HL-60 (cell line): ENCODE data around the gene AFF3.
A peak's percentile ranks its signal among the peaks of the same experiment; 100 is the strongest.

Experiments used
- DNase-seq, 2 experiments: peaks; one replicate each; pipeline ENCODE4 v3.0.0-alpha.2; 2010 to 2020; ENCODE audit warnings: low read depth in 1 of 2, low spot score in 1 of 2
- H3K27ac ChIP-seq: fragments of 250-450 bp; sonication (Bioruptor Pico); replicated peaks from 2 replicates; pipeline ENCODE4 v1.5.1; 2020; ENCODE audit warnings: mild to moderate bottlenecking, moderate library complexity
- H3K27me3 ChIP-seq: fragments of 250-450 bp; sonication (Bioruptor Pico); 2 replicates; pipeline ENCODE4 v1.5.1; 2021; ENCODE audit warnings: mild to moderate bottlenecking, moderate library complexity; ENCODE audit not compliant: insufficient read depth, poor library complexity, severe bottlenecking
- H3K4me3 ChIP-seq: replicated peaks from 2 replicates; pipeline ENCODE4 v1.5.1; 2011; ENCODE audit warnings: mild to moderate bottlenecking, control low read depth, low read length; ENCODE audit not compliant: insufficient read depth
- GABPA ChIP-seq: IDR thresholded peaks from 2 replicates; pipeline ENCODE4 v1.6.1; 2012; ENCODE audit warnings: low read depth
- POLR2AphosphoS5 ChIP-seq: IDR thresholded peaks from 2 replicates; pipeline ENCODE4 v1.6.1; 2012; ENCODE audit warnings: low read depth
- SPI1 ChIP-seq: IDR thresholded peaks from 2 replicates; pipeline ENCODE4 v1.6.1; 2012; ENCODE audit warnings: low read depth, mild to moderate bottlenecking, borderline replicate concordance
- TF ChIP-seq, protein P1 (sequence below): IDR thresholded peaks from 2 replicates; pipeline ENCODE4 v1.6.1; 2012; ENCODE audit warnings: low read depth; ENCODE audit not compliant: insufficient replicate concordance
- TF ChIP-seq, protein P2 (sequence below): IDR thresholded peaks from one replicate; pipeline ENCODE4 v1.5.1; 2011; ENCODE audit warnings: low read length, control low read depth, inconsistent platforms; ENCODE audit not compliant: insufficient read depth

AFF3 gene

DNA sequence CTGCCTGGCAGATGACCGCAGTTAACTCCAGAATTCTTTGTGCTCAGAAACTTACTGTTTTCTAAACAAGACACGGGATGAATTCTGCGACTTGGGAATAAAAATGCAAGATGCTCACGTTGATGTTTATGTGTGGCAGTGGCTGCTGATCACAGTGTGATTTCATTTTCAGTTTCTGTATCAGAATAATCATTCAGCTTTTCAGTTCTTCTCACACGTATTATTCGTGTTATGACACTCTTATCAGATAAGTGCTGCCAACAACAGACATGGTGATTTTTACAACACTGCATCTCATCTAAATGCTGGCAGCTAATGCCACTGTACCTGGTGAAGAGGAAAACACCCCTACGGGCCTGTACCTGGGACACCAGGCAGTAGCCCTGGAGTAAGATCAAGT lies 379.7 kb downstream of the AFF3 start:
- Histone ChIP-seq H3K27ac (no peak overlapping the region), H3K4me3 (no peak overlapping the region), H3K27me3 (no peaks in the 10 kb centered on the region)
- no peak for TF ChIP-seq SPI1
- DNase-seq: no peak

DNA sequence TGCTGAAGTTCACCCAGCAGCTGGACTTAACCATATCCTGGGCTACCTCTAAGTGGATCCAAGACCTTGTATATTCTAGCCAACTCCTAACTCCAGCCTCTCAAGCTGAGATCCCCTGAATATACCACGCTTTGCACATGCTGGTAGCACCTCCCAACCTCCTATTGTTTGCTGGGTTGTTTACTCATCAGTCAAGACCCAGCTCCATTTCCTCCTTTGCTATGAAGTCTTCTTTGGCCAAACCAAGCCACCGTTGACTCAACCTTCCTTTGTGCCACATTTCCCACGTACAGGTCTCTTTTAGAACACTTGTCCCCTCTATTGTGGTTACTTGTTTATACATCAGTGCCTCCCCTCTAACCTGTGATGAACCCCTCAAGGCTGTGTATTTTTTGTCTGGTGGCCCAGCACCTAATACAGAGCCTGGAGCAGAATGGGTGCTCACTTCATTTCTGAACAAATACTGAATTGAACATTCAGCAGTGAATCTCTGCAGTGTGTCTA lies 384.7 kb downstream of the AFF3 start:
- no peak overlapping the region for H3K4me3 ChIP-seq
- no peaks in the 10 kb centered on the region for H3K27me3 ChIP-seq
- no peak overlapping the region for H3K27ac ChIP-seq
- DNase-seq: no peak
- TF ChIP-seq, protein P1, sequence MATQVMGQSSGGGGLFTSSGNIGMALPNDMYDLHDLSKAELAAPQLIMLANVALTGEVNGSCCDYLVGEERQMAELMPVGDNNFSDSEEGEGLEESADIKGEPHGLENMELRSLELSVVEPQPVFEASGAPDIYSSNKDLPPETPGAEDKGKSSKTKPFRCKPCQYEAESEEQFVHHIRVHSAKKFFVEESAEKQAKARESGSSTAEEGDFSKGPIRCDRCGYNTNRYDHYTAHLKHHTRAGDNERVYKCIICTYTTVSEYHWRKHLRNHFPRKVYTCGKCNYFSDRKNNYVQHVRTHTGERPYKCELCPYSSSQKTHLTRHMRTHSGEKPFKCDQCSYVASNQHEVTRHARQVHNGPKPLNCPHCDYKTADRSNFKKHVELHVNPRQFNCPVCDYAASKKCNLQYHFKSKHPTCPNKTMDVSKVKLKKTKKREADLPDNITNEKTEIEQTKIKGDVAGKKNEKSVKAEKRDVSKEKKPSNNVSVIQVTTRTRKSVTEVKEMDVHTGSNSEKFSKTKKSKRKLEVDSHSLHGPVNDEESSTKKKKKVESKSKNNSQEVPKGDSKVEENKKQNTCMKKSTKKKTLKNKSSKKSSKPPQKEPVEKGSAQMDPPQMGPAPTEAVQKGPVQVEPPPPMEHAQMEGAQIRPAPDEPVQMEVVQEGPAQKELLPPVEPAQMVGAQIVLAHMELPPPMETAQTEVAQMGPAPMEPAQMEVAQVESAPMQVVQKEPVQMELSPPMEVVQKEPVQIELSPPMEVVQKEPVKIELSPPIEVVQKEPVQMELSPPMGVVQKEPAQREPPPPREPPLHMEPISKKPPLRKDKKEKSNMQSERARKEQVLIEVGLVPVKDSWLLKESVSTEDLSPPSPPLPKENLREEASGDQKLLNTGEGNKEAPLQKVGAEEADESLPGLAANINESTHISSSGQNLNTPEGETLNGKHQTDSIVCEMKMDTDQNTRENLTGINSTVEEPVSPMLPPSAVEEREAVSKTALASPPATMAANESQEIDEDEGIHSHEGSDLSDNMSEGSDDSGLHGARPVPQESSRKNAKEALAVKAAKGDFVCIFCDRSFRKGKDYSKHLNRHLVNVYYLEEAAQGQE: no peak
- TF ChIP-seq, protein P2, sequence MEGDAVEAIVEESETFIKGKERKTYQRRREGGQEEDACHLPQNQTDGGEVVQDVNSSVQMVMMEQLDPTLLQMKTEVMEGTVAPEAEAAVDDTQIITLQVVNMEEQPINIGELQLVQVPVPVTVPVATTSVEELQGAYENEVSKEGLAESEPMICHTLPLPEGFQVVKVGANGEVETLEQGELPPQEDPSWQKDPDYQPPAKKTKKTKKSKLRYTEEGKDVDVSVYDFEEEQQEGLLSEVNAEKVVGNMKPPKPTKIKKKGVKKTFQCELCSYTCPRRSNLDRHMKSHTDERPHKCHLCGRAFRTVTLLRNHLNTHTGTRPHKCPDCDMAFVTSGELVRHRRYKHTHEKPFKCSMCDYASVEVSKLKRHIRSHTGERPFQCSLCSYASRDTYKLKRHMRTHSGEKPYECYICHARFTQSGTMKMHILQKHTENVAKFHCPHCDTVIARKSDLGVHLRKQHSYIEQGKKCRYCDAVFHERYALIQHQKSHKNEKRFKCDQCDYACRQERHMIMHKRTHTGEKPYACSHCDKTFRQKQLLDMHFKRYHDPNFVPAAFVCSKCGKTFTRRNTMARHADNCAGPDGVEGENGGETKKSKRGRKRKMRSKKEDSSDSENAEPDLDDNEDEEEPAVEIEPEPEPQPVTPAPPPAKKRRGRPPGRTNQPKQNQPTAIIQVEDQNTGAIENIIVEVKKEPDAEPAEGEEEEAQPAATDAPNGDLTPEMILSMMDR: no peak
- no peak for TF ChIP-seq GABPA
- no peak for TF ChIP-seq SPI1
- no peak for TF ChIP-seq POLR2AphosphoS5

DNA sequence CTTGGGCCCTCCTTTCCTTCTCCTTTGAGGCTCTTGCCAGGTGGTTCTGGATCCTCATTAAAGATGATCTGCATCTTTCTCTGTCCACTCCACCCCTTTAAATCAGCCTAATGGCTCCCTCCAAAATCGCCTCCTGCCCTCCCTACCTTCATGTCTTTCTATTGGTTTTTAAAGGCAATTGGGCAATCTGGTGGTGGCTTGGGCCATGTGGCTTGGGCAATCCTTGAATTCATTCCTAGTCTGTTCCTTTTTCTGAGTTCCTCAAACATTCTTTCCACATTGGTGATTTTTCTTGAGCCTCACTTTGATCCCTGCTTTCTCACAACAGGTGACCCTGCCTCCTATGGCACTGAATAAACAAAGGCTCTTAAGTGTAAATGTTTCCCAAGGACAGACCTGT lies 386.3 kb downstream of the AFF3 start:
- DNase-seq: peak; percentile 69 to 86
- no peak overlapping the region for H3K27ac ChIP-seq
- TF ChIP-seq POLR2AphosphoS5 (0 out of 2 replicates have a peak, but pooled peaks have one; percentile 52), GABPA (no peak), SPI1 (peak; percentile 93)
- H3K4me3 ChIP-seq: no peak overlapping the region
- no peaks in the 10 kb centered on the region for H3K27me3 ChIP-seq

DNA sequence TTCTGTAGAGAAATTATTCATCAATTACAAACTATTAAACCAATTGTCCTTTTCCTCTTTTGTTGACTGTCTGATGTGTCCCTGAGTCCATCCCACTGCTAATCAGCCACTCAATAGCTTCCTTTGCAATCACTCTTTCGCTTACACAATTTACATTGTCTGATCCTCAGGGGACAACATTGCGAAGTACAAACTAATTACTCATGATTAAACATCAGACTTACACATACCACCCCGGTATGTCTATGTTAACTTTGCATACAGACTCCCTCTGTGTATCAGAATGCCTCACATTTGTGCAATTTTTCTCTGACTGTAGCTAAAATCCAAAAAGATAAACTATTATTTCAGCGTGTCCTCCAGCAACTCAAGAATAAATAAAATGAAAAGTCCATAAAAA lies 388.2 kb downstream of the AFF3 start:
- Histone ChIP-seq H3K27ac (no peak overlapping the region), H3K4me3 (no peak overlapping the region), H3K27me3 (no peaks in the 10 kb centered on the region)
- peak in 1 of 2 experiments; percentile 47 for DNase-seq
- TF ChIP-seq, protein P1: no peak
- TF ChIP-seq, protein P2: no peak
- no peak for TF ChIP-seq SPI1
- no peak for TF ChIP-seq POLR2AphosphoS5
- no peak for TF ChIP-seq GABPA

DNA sequence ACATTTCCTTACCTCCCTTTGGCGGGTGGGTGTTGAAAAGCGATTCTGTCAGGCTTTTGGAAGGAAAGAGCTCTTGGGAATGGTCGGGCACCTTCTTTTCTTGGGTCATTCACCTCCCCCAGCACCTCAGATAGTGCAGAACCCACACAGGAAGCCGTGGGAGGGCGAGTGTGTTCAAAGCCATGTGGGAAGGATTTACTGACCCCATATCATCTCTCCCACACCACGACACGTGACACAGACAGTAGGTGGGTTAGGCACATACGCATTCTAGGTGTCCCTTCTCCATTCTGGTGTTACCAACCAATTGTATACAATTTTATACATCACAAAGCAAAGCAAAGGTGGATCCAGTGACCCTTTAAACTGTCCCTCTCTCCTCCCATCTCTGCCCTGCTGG lies 388.9 kb downstream of the AFF3 start:
- H3K4me3 ChIP-seq: no peak overlapping the region
- DNase-seq: no peak
- TF ChIP-seq SPI1 (no peak), POLR2AphosphoS5 (no peak), GABPA (no peak)
- TF ChIP-seq, protein P1: no peak
- TF ChIP-seq, protein P2: no peak
- no peaks in the 10 kb centered on the region for H3K27me3 ChIP-seq
- H3K27ac ChIP-seq: no peak overlapping the region
